ENCODE measurements around the gene LZTFL1.
A peak's percentile ranks its signal among the peaks of the same experiment; 100 is the strongest.

Gene LZTFL1

GRCh38 chr3:45841757-45842491 lies at the start of gene LZTFL1:
Gene LZTFL1 (minus strand): TSS chr3:45842119. CDS start chr3:45841991, 128 bp downstream.
- DNase-seq = peak; percentile 98

- peak; percentile 29 for DNase-seq
Observed at GRCh38 chr3:45890405-45890804, 48.5 kb upstream of the LZTFL1 start.

GRCh38 chr3:45889337-45889736 lies 47.4 kb upstream of the LZTFL1 start:
- no peak for DNase-seq

GRCh38 chr3:45887759-45888511 lies 46.0 kb upstream of the LZTFL1 start:
- DNase-seq = no peak

GRCh38 chr3:45887285-45887684 lies 45.4 kb upstream of the LZTFL1 start:
- no peak for DNase-seq

- no peak for DNase-seq
Observed at GRCh38 chr3:45885979-45886705, 44.2 kb upstream of the LZTFL1 start, which contains the start of gene CCR9. Gene CCR9 (plus strand): TSS chr3:45886543. CDS start chr3:45894934, 8,391 bp downstream.

- no peak for DNase-seq
Observed at GRCh38 chr3:45884368-45885201, 42.7 kb upstream of the LZTFL1 start.

- DNase-seq = peak; percentile 8
Observed at GRCh38 chr3:45881078-45882022, 39.4 kb upstream of the LZTFL1 start.

GRCh38 chr3:45880725-45881077 lies 38.8 kb upstream of the LZTFL1 start:
- DNase-seq = no peak

GRCh38 chr3:45878124-45878523 lies 36.2 kb upstream of the LZTFL1 start:
- DNase-seq = no peak

- peak; percentile 15 for DNase-seq
Observed at GRCh38 chr3:45874677-45875346, 32.9 kb upstream of the LZTFL1 start.

- DNase-seq = no peak
Observed at GRCh38 chr3:45873638-45874037, 31.7 kb upstream of the LZTFL1 start.

- no peak for DNase-seq
Observed at GRCh38 chr3:45873036-45873435, 31.1 kb upstream of the LZTFL1 start.

- DNase-seq = no peak
Observed at GRCh38 chr3:45872569-45872968, 30.6 kb upstream of the LZTFL1 start.

GRCh38 chr3:45871780-45872179 lies 29.9 kb upstream of the LZTFL1 start:
- DNase-seq = no peak

GRCh38 chr3:45870099-45870498 lies 28.2 kb upstream of the LZTFL1 start:
- peak; percentile 33 for DNase-seq

- no peak for DNase-seq
Observed at GRCh38 chr3:45869638-45870037, 27.7 kb upstream of the LZTFL1 start.

GRCh38 chr3:45868650-45869049 lies 26.7 kb upstream of the LZTFL1 start:
- no peak for DNase-seq

- no peak for DNase-seq
Observed at GRCh38 chr3:45868213-45868612, 26.3 kb upstream of the LZTFL1 start.

GRCh38 chr3:45865563-45865962 lies 23.6 kb upstream of the LZTFL1 start:
- DNase-seq = no peak

Measured in hematopoietic multipotent progenitor cell treated with erythropoietin and hydrocortisone succinate and interleukin-3 and kit ligand, for 8 days (in vitro differentiated cells).